ENCODE data around the gene GABPB1. TPM values are rescaled to one million over a fixed set of nuclear protein-coding genes. Genes with fewer than 3 reads are reported as not detected.

GABPB1 gene
- total RNA-seq, 1 donor from 2014 or later = 77.7 TPM

GRCh38 chr15:50225938-50226337, 129.1 kb downstream of the GABPB1 start:
- TF ChIP-seq EZH2phosphoT487 (IDR thresholded peaks at IDR 0.05) (no peak), CTCF (IDR thresholded peaks at IDR 0.05) (no peak), EZH2 (IDR thresholded peaks at IDR 0.05) (no peak)
- no peaks in the 10 kb centered on the region for H3K36me3 Mint-ChIP-seq
- Histone ChIP-seq H3F3A (ENCODE audit: low read depth) (no peaks in the 10 kb centered on the region), H2AFZ (replicated peaks) (no peak overlapping the region), H3K36me3 (no peaks in the 10 kb centered on the region), H3K4me1 (no peaks in the 10 kb centered on the region), H4K20me1 (ENCODE audit: low read depth) (no peaks in the 10 kb centered on the region), H3K4me2 (no peak overlapping the region), H3K27me3 (no peaks in the 10 kb centered on the region), H3K9me3 (ENCODE audit: low read depth) (no peaks in the 10 kb centered on the region), H3K9ac (no peak overlapping the region), H3K4me3 (no peak overlapping the region), H3K79me2 (ENCODE audit: low read depth) (no peaks in the 10 kb centered on the region), H3K27ac (no peak overlapping the region)
- no peak for DNase-seq (ENCODE audit: low spot score)
- H3K9me3 Mint-ChIP-seq = no peaks in the 10 kb centered on the region
- H3K27me3 Mint-ChIP-seq (ENCODE audit: insufficient read depth, low read depth) = peaks cover 4% of the 10 kb centered on the region
- H3K4me1 Mint-ChIP-seq = no peaks in the 10 kb centered on the region
- H3K4me3 Mint-ChIP-seq = no peak overlapping the region
- H3K27ac Mint-ChIP-seq = no peak overlapping the region

Small RNAs within 50 kb of the gene (small RNA-seq; reads per million reads assigned to genes)
- gene RNU6-94P = not detected

Other genes with a start within 250 kb of the GABPB1 start
- 2.0 and 2.7 TPM in 2 replicates for gene ATP8B4, start 236.0 kb downstream of the GABPB1 start, total RNA-seq (ENCODE audit: low replicate concordance)
- 2.1 and 3.8 TPM in 2 replicates for gene SLC27A2, start 173.0 kb downstream of the GABPB1 start, total RNA-seq (ENCODE audit: low replicate concordance)
- gene HDC, start 89.5 kb downstream of the GABPB1 start, total RNA-seq (ENCODE audit: low replicate concordance) = 0.62 TPM in 1 of 2 replicates, not detected in the other
- gene USP8, start 69.2 kb upstream of the GABPB1 start, total RNA-seq (ENCODE audit: low replicate concordance) = 47.7 and 78.8 TPM in 2 replicates
- 0.46 TPM in 1 of 2 replicates, not detected in the other for gene USP50, start 191.5 kb upstream of the GABPB1 start, total RNA-seq (ENCODE audit: low replicate concordance)